Activated gamma-delta T cell (primary cell): Measurements from ENCODE around the gene CEACAM4.
"Not testable (repeated sequence)": the region's sequence is repeated elsewhere in the genome, so short reads cannot be mapped to it uniquely, and the experiment has no call there.

Experiments used
- DNase-seq: peaks from one replicate; lab custom pipeline; 2025; lab: John Stamatoyannopoulos, UW

CEACAM4 gene

DNA sequence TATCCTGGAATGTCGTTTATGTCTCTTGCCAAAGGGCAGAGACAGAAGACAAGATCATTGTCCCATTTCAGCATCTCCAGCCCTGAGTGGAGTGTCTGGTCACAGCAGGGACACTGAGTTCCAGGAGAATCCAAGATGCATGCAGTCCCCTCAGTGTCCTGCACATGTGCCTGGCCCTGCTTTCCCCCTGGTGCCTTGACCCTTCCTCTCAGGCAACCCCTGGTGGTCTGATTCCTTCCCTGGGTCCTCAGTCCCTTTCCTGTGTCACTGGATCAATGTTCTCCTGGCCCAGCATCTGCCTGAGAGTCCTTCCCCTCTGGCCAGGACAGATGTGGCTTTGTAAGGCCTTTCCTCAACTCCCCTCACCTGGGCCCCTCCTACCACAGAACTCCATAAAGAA lies 41.9 kb downstream of the CEACAM4 start:
- DNase-seq: no peak

- no peak for DNase-seq
Measured at GRCh38 chr19:41584260-41584810, 42.5 kb downstream of the CEACAM4 start.

DNA sequence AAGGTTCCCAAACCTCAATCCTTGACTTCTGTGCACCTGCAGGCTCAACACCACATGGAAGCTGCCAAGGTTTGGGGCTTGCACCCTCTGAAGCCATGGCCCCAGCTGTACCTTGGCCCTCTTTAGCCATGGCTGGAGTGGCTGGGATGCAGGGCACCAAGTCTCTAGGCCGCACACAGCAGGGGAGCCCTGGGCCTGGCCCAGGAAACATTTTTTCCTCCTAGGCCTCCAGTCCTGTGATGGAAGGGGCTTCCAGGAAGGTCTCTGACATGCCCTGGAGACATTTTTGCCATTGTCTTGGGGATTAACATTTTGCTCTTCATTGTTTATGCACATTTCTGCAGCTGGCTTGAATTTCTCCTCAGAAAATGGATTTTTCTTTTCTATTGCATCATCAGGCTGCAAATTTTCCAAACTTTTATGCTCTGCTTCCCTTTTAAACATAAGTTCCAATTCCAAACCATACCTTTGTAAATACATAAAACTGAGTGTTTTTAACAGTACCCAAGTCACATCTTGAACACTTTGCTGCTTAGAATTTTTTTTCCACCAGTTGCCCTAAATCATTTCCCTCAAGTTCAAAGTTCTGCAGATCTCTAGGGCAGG lies 44.2 kb downstream of the CEACAM4 start:
- DNase-seq: not testable (repeated sequence)

DNA sequence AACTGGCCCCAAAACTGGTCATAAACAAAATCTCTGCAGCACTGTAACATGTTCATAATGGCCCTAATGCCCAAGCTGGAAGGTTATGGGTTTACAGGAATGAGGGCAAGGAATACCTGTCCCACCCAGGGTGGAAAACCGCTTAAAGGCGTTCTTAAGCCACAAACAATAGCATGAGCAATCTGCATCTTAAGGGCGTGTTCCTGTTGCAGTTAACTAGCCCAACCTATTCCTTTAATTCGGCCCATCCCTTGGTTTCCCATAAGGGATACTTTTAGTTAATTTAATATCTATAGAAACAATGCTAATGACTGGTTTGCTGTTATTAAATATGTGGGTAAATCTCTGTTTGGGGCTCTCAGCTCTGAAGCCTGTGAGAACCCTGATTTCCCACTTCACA lies 45.8 kb downstream of the CEACAM4 start:
- not testable (repeated sequence) for DNase-seq

DNA sequence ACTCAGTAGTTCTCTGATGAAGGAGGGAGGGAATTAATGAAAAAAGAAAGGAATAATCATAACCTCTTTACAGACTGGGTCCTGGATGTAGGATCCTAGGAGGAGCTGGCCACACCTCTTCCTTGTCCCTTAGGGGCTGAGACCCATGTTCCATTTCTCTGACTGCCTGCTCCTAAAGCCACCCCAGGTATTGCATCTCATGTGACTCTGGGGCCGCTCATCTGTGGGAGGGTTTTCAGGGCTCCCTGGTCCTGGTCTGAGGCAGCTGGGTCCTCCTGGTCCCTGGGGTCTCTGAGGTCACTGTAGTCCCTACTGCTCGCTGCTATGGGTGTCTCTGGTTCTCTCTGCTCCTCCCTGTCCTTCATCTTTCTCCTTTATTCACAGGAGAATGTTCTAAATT lies 48.0 kb downstream of the CEACAM4 start:
- no peak for DNase-seq

GRCh38 chr19:41577833-41578232 lies 49.0 kb downstream of the CEACAM4 start:
- no peak for DNase-seq

GRCh38 chr19:41577144-41577830 lies 49.6 kb downstream of the CEACAM4 start:
- DNase-seq: no peak

- no peak for DNase-seq
Measured at GRCh38 chr19:41575998-41576397, 50.9 kb downstream of the CEACAM4 start, which contains the start of gene CEACAM21. Gene CEACAM21 (plus strand): TSS chr19:41576166. CDS start chr19:41576275, 109 bp downstream.

GRCh38 chr19:41570639-41571112 lies 56.2 kb downstream of the CEACAM4 start:
- no peak for DNase-seq

DNA sequence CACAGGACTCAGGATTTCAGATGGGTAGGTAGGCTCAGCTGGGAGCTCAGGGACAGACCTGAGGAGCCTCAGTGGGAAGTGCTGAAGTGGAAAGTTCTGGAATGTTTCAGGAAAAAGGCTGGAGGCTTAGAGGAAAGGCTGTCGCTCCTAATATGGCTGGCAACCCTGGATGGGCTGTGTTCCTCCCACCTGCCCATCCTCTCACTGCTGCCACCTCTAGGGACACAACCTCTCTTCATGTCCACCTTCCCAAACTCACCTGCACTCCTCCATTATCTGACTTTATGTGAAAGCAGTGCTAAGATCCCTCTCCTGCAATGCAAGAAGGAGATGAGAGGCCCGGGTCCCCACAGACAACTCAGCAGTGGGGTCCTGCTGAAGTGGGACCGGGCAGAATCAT lies 56.7 kb downstream of the CEACAM4 start:
- no peak for DNase-seq

DNA sequence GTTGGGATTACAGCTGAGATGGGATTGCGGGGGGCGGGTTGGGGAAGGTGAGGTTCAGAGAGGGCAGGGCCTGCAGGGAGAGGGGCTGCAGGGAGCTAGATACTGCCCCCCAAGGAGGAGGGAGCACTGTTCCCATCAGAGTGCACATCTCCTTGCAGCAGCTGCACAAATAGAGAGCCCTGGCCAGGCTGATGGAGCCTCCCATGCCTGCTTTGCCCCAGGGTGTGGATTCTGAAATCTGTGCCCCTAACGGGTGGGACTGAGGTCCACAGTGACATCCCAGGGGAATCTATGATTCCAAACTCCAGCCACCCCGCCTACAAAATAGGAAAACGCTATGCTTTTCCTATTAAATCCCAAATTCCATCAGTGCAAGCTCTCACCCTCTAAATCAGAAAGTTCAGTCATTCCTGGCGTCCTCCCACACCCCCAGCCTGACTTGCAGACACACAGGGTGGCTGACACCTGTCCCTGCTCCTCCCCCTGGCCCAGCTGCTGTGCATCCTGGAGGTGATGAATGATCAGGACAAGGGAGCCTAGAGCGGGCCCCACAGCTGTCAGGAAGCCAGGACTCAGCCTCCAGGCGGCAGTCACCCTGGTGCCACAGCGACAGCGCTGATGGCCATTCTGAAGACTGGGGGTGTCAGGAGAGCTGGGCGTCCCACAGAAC lies 57.3 kb downstream of the CEACAM4 start:
- DNase-seq: no peak
